Measurements from ENCODE around the gene PLEKHO2. TPM values are rescaled to one million over a fixed set of nuclear protein-coding genes. Genes with fewer than 3 reads are reported as not detected.
A peak's percentile ranks its signal among the peaks of the same experiment; 100 is the strongest.

The PLEKHO2 gene
- total and polyA plus RNA-seq, 5 donors from 2014 or later: 15.6 to 33.4 (median 27.9) TPM

- DNase-seq (no peak), ATAC-seq (ENCODE audit: low read depth in 2 of 2) (no peak)
- Mint-ChIP-seq H3K36me3 (peaks cover 4% of the 10 kb centered on the region), H3K9me3 (peaks cover 0 to 5% (median 0%) of the 10 kb centered on the region in 7 donors), H3K27me3 (no peaks in the 10 kb centered on the region), H3K4me3 (peak overlapping the region in 3 of 4 donors; percentile 12 to 21 (median 19)), H3K27ac (peak overlapping the region; percentile 21 to 98 (median 70)), H3K4me1 (peaks cover 3 to 68% (median 46%) of the 10 kb centered on the region in 4 donors)
- no peak overlapping the region for H3K4me3 ChIP-seq (ENCODE audit: low read depth, low read length)
- no peaks in the 10 kb centered on the region for H3K27me3 ChIP-seq (ENCODE audit: control insufficient read depth, insufficient read depth, low read length)
- peaks cover 56% of the 10 kb centered on the region for H3K4me1 ChIP-seq (ENCODE audit: control insufficient read depth, insufficient read depth, low read length, poor library complexity, severe bottlenecking)
- H3K9me3 ChIP-seq (ENCODE audit: control insufficient read depth in 2 of 2, low read length in 2 of 2): peaks cover 2 to 6% of the 10 kb centered on the region in 2 experiments
- H3K27ac ChIP-seq (ENCODE audit: insufficient read depth, low read length, poor library complexity, severe bottlenecking): peak overlapping the region; percentile 98
- no peaks in the 10 kb centered on the region for H3K36me3 ChIP-seq (ENCODE audit: control insufficient read depth, insufficient read depth, low read length)
These were observed 55.8 kb downstream of the PLEKHO2 start for GRCh38 chr15:64897345-64897985.

DNA sequence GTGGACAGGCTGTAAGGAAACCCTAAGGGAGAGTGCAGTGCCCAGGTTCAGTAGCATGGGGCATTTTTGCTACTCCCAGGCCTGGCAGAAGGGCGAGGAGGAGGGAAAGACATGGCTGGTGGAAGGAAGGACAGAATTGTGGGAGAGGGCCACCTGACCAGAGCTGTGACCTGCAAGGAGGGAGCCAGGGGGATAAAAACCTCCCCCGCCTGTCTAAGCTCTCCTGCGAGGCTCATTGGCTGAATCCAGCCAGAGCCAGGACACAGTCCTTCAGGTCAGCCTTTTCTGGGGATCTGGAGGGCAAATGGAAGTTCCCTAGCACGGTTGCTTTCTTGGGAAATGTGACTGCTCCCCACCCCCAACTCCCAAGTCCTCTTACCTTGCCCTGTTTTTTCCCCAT lies 56.7 kb downstream of the PLEKHO2 start:
- Histone ChIP-seq H3K4me3 (ENCODE audit: low read depth, low read length) (no peak overlapping the region), H3K36me3 (ENCODE audit: control insufficient read depth, insufficient read depth, low read length) (no peaks in the 10 kb centered on the region), H3K27me3 (ENCODE audit: control insufficient read depth, insufficient read depth, low read length) (no peaks in the 10 kb centered on the region), H3K27ac (ENCODE audit: insufficient read depth, low read length, poor library complexity, severe bottlenecking) (no peak overlapping the region), H3K4me1 (ENCODE audit: control insufficient read depth, insufficient read depth, low read length, poor library complexity, severe bottlenecking) (peaks cover 56% of the 10 kb centered on the region), H3K9me3 (ENCODE audit: control insufficient read depth in 2 of 2, low read length in 2 of 2) (peaks cover 2 to 6% of the 10 kb centered on the region in 2 experiments)
- Mint-ChIP-seq H3K27me3 (no peaks in the 10 kb centered on the region), H3K4me1 (peaks cover 6 to 68% (median 47%) of the 10 kb centered on the region in 4 donors), H3K36me3 (peaks cover 4% of the 10 kb centered on the region), H3K27ac (peak overlapping the region in 1 of 3 donors; percentile 70), H3K9me3 (peaks cover 0 to 5% (median 0%) of the 10 kb centered on the region in 7 donors), H3K4me3 (peak overlapping the region in 2 of 4 donors; percentile 12 to 27)
- ATAC-seq (ENCODE audit: low read depth in 2 of 2) (no peak), DNase-seq (no peak)

- H3K36me3 Mint-ChIP-seq: peaks cover 10% of the 10 kb centered on the region
- peaks cover 47% of the 10 kb centered on the region for H3K4me1 ChIP-seq (ENCODE audit: control insufficient read depth, insufficient read depth, low read length, poor library complexity, severe bottlenecking)
- H3K27me3 Mint-ChIP-seq: no peaks in the 10 kb centered on the region
- H3K27ac Mint-ChIP-seq: no peak overlapping the region
- H3K4me1 Mint-ChIP-seq: peaks cover 6 to 59% (median 44%) of the 10 kb centered on the region in 4 donors
- peaks cover 0 to 5% (median 0%) of the 10 kb centered on the region in 7 donors for H3K9me3 Mint-ChIP-seq
- no peaks in the 10 kb centered on the region for H3K36me3 ChIP-seq (ENCODE audit: control insufficient read depth, insufficient read depth, low read length)
- H3K4me3 Mint-ChIP-seq: peak overlapping the region in 1 of 4 donors; percentile 40
- H3K4me3 ChIP-seq (ENCODE audit: low read depth, low read length): no peak overlapping the region
- peaks cover 2 to 6% of the 10 kb centered on the region in 2 experiments for H3K9me3 ChIP-seq (ENCODE audit: control insufficient read depth in 2 of 2, low read length in 2 of 2)
- H3K27me3 ChIP-seq (ENCODE audit: control insufficient read depth, insufficient read depth, low read length): no peaks in the 10 kb centered on the region
- H3K27ac ChIP-seq (ENCODE audit: insufficient read depth, low read length, poor library complexity, severe bottlenecking): no peak overlapping the region
- ATAC-seq (ENCODE audit: low read depth in 2 of 2): no peak
- DNase-seq: no peak
These were observed 59.4 kb downstream of the PLEKHO2 start for GRCh38 chr15:64901141-64901540.

- H3K9me3 Mint-ChIP-seq: peaks cover 0 to 5% (median 0%) of the 10 kb centered on the region in 7 donors
- Histone ChIP-seq H3K27me3 (ENCODE audit: control insufficient read depth, insufficient read depth, low read length) (no peaks in the 10 kb centered on the region), H3K36me3 (ENCODE audit: control insufficient read depth, insufficient read depth, low read length) (no peaks in the 10 kb centered on the region), H3K4me1 (ENCODE audit: control insufficient read depth, insufficient read depth, low read length, poor library complexity, severe bottlenecking) (peaks cover 40% of the 10 kb centered on the region), H3K9me3 (ENCODE audit: control insufficient read depth in 2 of 2, low read length in 2 of 2) (peaks cover 2 to 6% of the 10 kb centered on the region in 2 experiments), H3K4me3 (ENCODE audit: low read depth, low read length) (peak overlapping the region; percentile 43), H3K27ac (ENCODE audit: insufficient read depth, low read length, poor library complexity, severe bottlenecking) (no peak overlapping the region)
- H3K4me3 Mint-ChIP-seq: peak overlapping the region in 3 of 4 donors; percentile 40 to 78 (median 59)
- DNase-seq (peak in 2 of 3 donors; percentile 63 to 71), ATAC-seq (ENCODE audit: low read depth in 2 of 2) (peak; percentile 78 to 82)
- H3K4me1 Mint-ChIP-seq: peaks cover 6 to 51% (median 37%) of the 10 kb centered on the region in 4 donors
- H3K36me3 Mint-ChIP-seq: peaks cover 10% of the 10 kb centered on the region
- H3K27ac Mint-ChIP-seq: peak overlapping the region in 1 of 3 donors; percentile 59
- no peaks in the 10 kb centered on the region for H3K27me3 Mint-ChIP-seq
These were observed 60.2 kb downstream of the PLEKHO2 start for GRCh38 chr15:64901914-64902313.

- Mint-ChIP-seq H3K27me3 (no peaks in the 10 kb centered on the region), H3K36me3 (peaks cover 10% of the 10 kb centered on the region), H3K4me1 (peaks cover 6 to 47% (median 36%) of the 10 kb centered on the region in 4 donors), H3K27ac (peak overlapping the region in 1 of 3 donors; percentile 33), H3K4me3 (no peak overlapping the region), H3K9me3 (peaks cover 0 to 5% (median 2%) of the 10 kb centered on the region in 7 donors)
- peak in 1 of 3 donors; percentile 47 for DNase-seq
- Histone ChIP-seq H3K36me3 (ENCODE audit: control insufficient read depth, insufficient read depth, low read length) (no peaks in the 10 kb centered on the region), H3K4me1 (ENCODE audit: control insufficient read depth, insufficient read depth, low read length, poor library complexity, severe bottlenecking) (peaks cover 36% of the 10 kb centered on the region), H3K9me3 (ENCODE audit: control insufficient read depth in 2 of 2, low read length in 2 of 2) (peaks cover 2 to 6% of the 10 kb centered on the region in 2 experiments), H3K4me3 (ENCODE audit: low read depth, low read length) (no peak overlapping the region), H3K27me3 (ENCODE audit: control insufficient read depth, insufficient read depth, low read length) (no peaks in the 10 kb centered on the region), H3K27ac (ENCODE audit: insufficient read depth, low read length, poor library complexity, severe bottlenecking) (no peak overlapping the region)
- ATAC-seq (ENCODE audit: low read depth in 2 of 2): no peak
These were observed 61.1 kb downstream of the PLEKHO2 start for GRCh38 chr15:64902863-64903262.

- Histone ChIP-seq H3K36me3 (ENCODE audit: control insufficient read depth, insufficient read depth, low read length) (no peaks in the 10 kb centered on the region), H3K9me3 (ENCODE audit: control insufficient read depth in 2 of 2, low read length in 2 of 2) (peaks cover 2 to 6% of the 10 kb centered on the region in 2 experiments), H3K4me3 (ENCODE audit: low read depth, low read length) (no peak overlapping the region), H3K27ac (ENCODE audit: insufficient read depth, low read length, poor library complexity, severe bottlenecking) (no peak overlapping the region), H3K27me3 (ENCODE audit: control insufficient read depth, insufficient read depth, low read length) (no peaks in the 10 kb centered on the region), H3K4me1 (ENCODE audit: control insufficient read depth, insufficient read depth, low read length, poor library complexity, severe bottlenecking) (peaks cover 36% of the 10 kb centered on the region)
- H3K9me3 Mint-ChIP-seq: peaks cover 0 to 5% (median 2%) of the 10 kb centered on the region in 7 donors
- peaks cover 10% of the 10 kb centered on the region for H3K36me3 Mint-ChIP-seq
- DNase-seq (no peak), ATAC-seq (ENCODE audit: low read depth in 2 of 2) (no peak)
- H3K27ac Mint-ChIP-seq: peak overlapping the region in 2 of 3 donors; percentile 33 to 46
- peak overlapping the region in 1 of 4 donors; percentile 39 for H3K4me3 Mint-ChIP-seq
- no peaks in the 10 kb centered on the region for H3K27me3 Mint-ChIP-seq
- H3K4me1 Mint-ChIP-seq: peaks cover 6 to 42% (median 34%) of the 10 kb centered on the region in 4 donors
These were observed 61.7 kb downstream of the PLEKHO2 start for GRCh38 chr15:64903326-64903950.

DNA sequence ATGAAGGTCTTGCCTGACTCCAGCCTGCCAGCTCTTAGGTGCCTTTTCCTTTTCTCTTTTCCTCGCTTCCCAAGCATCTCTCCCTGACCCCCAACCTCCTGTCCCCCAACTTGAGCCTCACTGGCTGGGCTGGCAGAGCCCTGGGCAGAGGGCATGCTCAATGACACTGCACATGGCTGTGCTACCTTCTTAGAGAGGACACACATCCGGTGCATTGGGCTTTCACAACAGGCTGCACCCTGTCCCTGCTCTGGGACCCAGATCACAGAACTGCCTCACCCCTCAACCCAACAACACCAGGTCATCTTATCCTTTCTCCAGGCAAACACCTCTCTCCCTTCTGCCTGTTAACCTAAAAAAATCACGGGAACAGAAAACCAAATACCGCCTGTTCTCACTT lies 62.5 kb downstream of the PLEKHO2 start:
- Histone ChIP-seq H3K27me3 (ENCODE audit: control insufficient read depth, insufficient read depth, low read length) (no peaks in the 10 kb centered on the region), H3K27ac (ENCODE audit: insufficient read depth, low read length, poor library complexity, severe bottlenecking) (no peak overlapping the region), H3K4me1 (ENCODE audit: control insufficient read depth, insufficient read depth, low read length, poor library complexity, severe bottlenecking) (peaks cover 36% of the 10 kb centered on the region), H3K36me3 (ENCODE audit: control insufficient read depth, insufficient read depth, low read length) (no peaks in the 10 kb centered on the region), H3K4me3 (ENCODE audit: low read depth, low read length) (no peak overlapping the region), H3K9me3 (ENCODE audit: control insufficient read depth in 2 of 2, low read length in 2 of 2) (peaks cover 2 to 6% of the 10 kb centered on the region in 2 experiments)
- H3K9me3 Mint-ChIP-seq: peaks cover 0 to 5% (median 2%) of the 10 kb centered on the region in 7 donors
- peaks cover 6 to 46% (median 34%) of the 10 kb centered on the region in 4 donors for H3K4me1 Mint-ChIP-seq
- peak overlapping the region in 1 of 3 donors; percentile 32 for H3K27ac Mint-ChIP-seq
- no peaks in the 10 kb centered on the region for H3K27me3 Mint-ChIP-seq
- ATAC-seq (ENCODE audit: low read depth in 2 of 2) (no peak), DNase-seq (no peak)
- peak overlapping the region in 2 of 4 donors; percentile 25 to 47 for H3K4me3 Mint-ChIP-seq
- peaks cover 10% of the 10 kb centered on the region for H3K36me3 Mint-ChIP-seq
